Uterus (tissue), 2 donors: Measurements from ENCODE around the gene LUZP2.

Source experiments
- POLR2A ChIP-seq, 2 donors: fragments of 450-650 bp; IDR thresholded peaks; one replicate each; pipeline ENCODE4 v1.6.1; 2016; ENCODE audit warnings: antibody characterized with exemption in 2 of 2, mild to moderate bottlenecking in 1 of 2, moderate library complexity in 1 of 2
- TF ChIP-seq, protein P1 (sequence below), 4 experiments: fragments of 200-600 bp in 2 of 4; fragments of 450-650 bp in 2 of 4; sonication (generic) in 2 of 4; IDR thresholded peaks; one replicate each; pipeline ENCODE4 v1.5.1; 2016 to 2019; ENCODE audit warnings: antibody characterized with exemption in 4 of 4, mild to moderate bottlenecking in 2 of 4, moderate library complexity in 1 of 4

GRCh38 chr11:24704716-24705115 lies 207.9 kb downstream of the LUZP2 start:
- no peak for TF ChIP-seq POLR2A (IDR thresholded peaks at IDR 0.05)
- TF ChIP-seq, protein P1, sequence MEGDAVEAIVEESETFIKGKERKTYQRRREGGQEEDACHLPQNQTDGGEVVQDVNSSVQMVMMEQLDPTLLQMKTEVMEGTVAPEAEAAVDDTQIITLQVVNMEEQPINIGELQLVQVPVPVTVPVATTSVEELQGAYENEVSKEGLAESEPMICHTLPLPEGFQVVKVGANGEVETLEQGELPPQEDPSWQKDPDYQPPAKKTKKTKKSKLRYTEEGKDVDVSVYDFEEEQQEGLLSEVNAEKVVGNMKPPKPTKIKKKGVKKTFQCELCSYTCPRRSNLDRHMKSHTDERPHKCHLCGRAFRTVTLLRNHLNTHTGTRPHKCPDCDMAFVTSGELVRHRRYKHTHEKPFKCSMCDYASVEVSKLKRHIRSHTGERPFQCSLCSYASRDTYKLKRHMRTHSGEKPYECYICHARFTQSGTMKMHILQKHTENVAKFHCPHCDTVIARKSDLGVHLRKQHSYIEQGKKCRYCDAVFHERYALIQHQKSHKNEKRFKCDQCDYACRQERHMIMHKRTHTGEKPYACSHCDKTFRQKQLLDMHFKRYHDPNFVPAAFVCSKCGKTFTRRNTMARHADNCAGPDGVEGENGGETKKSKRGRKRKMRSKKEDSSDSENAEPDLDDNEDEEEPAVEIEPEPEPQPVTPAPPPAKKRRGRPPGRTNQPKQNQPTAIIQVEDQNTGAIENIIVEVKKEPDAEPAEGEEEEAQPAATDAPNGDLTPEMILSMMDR (IDR thresholded peaks at IDR 0.05): no peak
